Measurements from ENCODE around the gene SLC6A19.

DNA sequence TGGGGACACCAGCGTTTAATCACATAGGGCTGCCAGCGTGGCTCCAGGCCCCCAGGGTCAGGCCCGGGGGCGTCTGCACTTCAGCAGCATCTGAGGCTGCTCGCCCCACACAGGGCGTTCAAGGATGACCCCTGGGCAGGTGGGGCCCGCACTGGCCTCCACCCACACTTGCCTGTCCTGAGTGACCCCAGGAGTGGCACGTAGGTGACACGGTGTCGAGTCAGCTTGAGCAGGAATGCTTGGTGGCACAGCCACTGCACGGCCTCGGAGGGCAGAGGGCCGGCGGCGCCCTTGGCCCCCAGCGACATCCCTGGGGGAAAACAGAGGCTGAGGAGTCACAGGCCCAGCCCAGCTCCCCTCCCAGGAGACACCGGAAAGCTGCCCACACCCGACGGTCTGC, 52.8 kb downstream of the SLC6A19 start:
- TF ChIP-seq POLR2A (IDR thresholded peaks at IDR 0.05) (no peak), EP300 (IDR thresholded peaks at IDR 0.05; ENCODE audit: low read depth) (no peak)
